Activated CD8-positive, alpha-beta memory T cell treated with anti-CD3 and anti-CD28 coated beads, Interleukin-2, amount 50 U/mL, for 4 hours (primary cell): ENCODE data around the gene XIRP2.

Experiments used
- DNase-seq: peaks from one replicate; pipeline ENCODE4 v3.0.0-alpha.2; 2020

The XIRP2 gene

DNA sequence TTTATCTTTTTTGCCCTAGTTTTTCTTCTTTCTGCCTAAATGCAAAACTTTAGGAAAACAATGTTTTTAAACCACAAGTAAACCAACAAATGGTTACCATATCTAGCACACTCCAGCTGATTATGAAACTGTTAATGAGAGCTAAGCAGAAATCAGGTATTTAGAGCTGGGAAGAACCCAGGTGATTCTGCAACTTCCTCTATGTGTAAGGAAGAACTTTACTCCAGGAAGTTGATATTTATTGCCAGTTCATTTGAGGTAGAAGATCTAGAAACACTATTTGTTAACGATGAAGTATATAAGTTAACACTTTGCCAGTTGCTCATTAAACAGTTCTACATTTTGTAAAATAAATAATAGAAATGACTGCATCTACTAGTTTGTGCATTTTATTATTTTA lies 409.7 kb downstream of the XIRP2 start:
- DNase-seq, result no peak
